Epithelial cell of esophagus (primary cell): ENCODE data around the gene UCP3.

ENCODE experiments used
- DNase-seq: peaks from one replicate; pipeline ENCODE4 v3.0.0; 2010; ENCODE audit warnings: low read depth
- H3K4me3 ChIP-seq: 2 replicates; pipeline ENCODE4 v1.5.1; 2011; ENCODE audit warnings: mild to moderate bottlenecking, low read length, control low read depth
- CTCF ChIP-seq: IDR thresholded peaks from 2 replicates; pipeline ENCODE4 v1.5.1; 2011; ENCODE audit warnings: low read depth, mild to moderate bottlenecking, low read length, control low read depth, inconsistent platforms; ENCODE audit not compliant: insufficient read depth; ENCODE audit errors: missing control alignments

UCP3 gene

GRCh38 chr11:74018331-74019005, 9.6 kb upstream of the UCP3 start:
- peak; percentile 64 for DNase-seq
- H3K4me3 ChIP-seq = no peak overlapping the region
- TF ChIP-seq CTCF = no peak

GRCh38 chr11:74017631-74018030, 8.7 kb upstream of the UCP3 start:
- DNase-seq = no peak
- H3K4me3 ChIP-seq = no peak overlapping the region
- no peak for TF ChIP-seq CTCF

- no peak for DNase-seq
- no peak for TF ChIP-seq CTCF
- no peak overlapping the region for H3K4me3 ChIP-seq
Measured at GRCh38 chr11:74015919-74016684, 7.2 kb upstream of the UCP3 start.

GRCh38 chr11:74014880-74015279, 6.0 kb upstream of the UCP3 start:
- no peak for TF ChIP-seq CTCF
- no peak for DNase-seq
- no peak overlapping the region for H3K4me3 ChIP-seq

GRCh38 chr11:74013141-74013540, 4.3 kb upstream of the UCP3 start:
- no peak for DNase-seq
- TF ChIP-seq CTCF = no peak
- no peak overlapping the region for H3K4me3 ChIP-seq

GRCh38 chr11:74012074-74012809, 3.4 kb upstream of the UCP3 start:
- H3K4me3 ChIP-seq = no peak overlapping the region
- TF ChIP-seq CTCF = no peak
- no peak for DNase-seq
